ENCODE measurements around the gene GLI1. TPM values are rescaled to one million over a fixed set of nuclear protein-coding genes. Genes with fewer than 3 reads are reported as not detected.
"Not testable (repeated sequence)": the region's sequence is repeated elsewhere in the genome, so short reads cannot be mapped to it uniquely, and the experiment has no call there.

GLI1 gene
- polyA plus RNA-seq, 2 of the 4 experiments (the other 2 are of a cell fraction), result 13.1 to 27.3 TPM

DNA sequence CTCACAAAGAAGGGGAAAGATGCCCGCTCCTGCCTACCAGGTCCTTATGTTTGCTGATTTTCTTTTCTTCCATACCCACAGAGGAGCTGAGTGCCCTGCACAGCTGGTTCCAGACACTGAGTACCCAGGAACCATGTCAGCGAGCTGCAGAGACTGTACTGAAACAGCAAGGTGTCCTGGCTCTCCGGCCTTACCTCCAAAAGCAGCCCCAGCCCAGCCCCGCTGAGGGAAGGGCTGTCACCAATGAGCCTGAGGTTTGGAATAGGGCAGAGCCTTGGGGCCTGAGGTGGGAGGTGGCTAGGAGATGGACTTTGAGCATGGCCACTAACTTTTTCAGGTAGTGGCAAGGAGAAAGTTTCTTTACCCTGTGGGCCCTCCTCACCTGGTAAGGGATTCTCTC is 30.5 kb downstream of the GLI1 start:
- TF ChIP-seq JUN (IDR thresholded peaks at IDR 0.05) (no peak), GATA3 (IDR thresholded peaks at IDR 0.05; ENCODE audit: borderline replicate concordance) (no peak), NFE2L2 (conservative IDR thresholded peaks at IDR 0.05; ENCODE audit: low read length) (no peak), MAZ (IDR thresholded peaks at IDR 0.05; ENCODE audit: borderline replicate concordance, low read depth, low read length) (no peak)
- ATAC-seq, result no peak
- no peak for DNase-seq (ENCODE audit: low read depth in 1 of 2, low spot score in 1 of 2)
- 96% methylated on average over 4 of the region's 4 CpGs for WGBS (ENCODE audit: missing lambda C conversion rate)
- CTCF ChIA-PET, result interaction anchor here (1.6 to 2.4 kb wide), 3 partner anchors 25 to 31 kb away, joined by 4 to 9 read pairs (median 9); partner anchors contain the start of gene GLI1
- POLR2A ChIA-PET, result interaction anchor here (0.5 kb wide), 1 partner anchor 14 kb away, joined by 4 read pairs; no protein-coding TSS in a partner anchor
- peaks cover 12% of the 10 kb centered on the region for H3K4me1 ChIP-seq
- H3K27ac ChIP-seq, result no peak overlapping the region
- H3K4me3 ChIP-seq, result no peak overlapping the region
- peak overlapping the region; percentile 0; the same call in 1 of the 3 replicates for H3K4me2 ChIP-seq
- no peaks in the 10 kb centered on the region for H3K9me3 ChIP-seq
- FAIRE-seq, result no peak

DNA sequence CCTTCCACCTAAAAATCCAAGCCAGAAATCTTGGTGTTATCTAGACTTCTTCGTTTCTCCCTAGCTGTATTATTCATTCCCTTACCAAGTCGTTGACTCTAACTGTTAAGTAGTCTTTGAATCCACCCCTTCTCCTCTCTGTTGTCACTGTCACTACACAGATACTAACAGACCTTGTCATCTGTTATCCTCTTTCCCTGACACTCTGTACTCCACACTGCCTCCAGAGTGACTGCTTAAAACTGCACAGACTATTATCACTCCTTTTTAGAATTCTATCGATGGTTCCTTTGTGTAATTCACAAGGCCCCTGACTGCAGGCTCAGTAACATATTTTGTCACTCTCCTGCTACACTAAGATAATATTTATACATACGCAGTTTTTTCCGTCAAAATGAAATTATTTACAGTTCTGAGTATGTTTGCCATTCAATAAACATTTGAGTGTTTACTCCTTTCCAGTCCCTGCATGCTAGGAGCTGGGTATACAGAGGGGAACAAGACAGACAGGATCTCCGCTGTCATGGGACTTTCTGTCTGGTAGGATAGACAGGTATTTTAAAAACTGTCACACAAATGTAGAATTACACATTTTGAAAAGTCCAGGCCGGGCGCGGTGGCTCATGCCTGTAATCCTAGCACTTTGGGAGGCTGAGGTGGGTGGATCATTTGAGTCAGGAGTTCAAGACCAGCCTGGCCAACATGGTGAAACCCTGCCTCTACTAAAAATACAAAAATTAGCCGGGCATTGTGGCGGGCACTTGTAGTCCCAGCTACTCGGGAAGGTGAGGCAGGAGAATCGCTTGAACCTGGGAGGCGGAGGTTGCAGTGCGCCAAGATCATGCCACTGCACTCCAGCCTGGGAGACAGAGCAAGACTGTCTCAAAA is 32.1 kb downstream of the GLI1 start:
- peak; percentile 23 for FAIRE-seq
- ATAC-seq, result peak; percentile 59 to 78
- H3K4me2 ChIP-seq, result no peak overlapping the region
- POLR2A ChIA-PET, result no interaction called here
- no peaks in the 10 kb centered on the region for H3K9me3 ChIP-seq
- no peak overlapping the region for H3K4me3 ChIP-seq
- CTCF ChIA-PET, result interaction anchor here (0.6 to 2.4 kb wide), 6 partner anchors 13 to 278 kb away, joined by 3 to 9 read pairs (median 4); partner anchors contain the start of gene GLI1
- DNase-seq (ENCODE audit: low read depth in 1 of 2, low spot score in 1 of 2), result peak; percentile 51 to 56
- no peak overlapping the region for H3K27ac ChIP-seq
- WGBS (ENCODE audit: missing lambda C conversion rate), result 84% methylated on average over 15 of the region's 15 CpGs
- TF ChIP-seq ZC3H11A (IDR thresholded peaks at IDR 0.05) (no peak), ELK1 (IDR thresholded peaks at IDR 0.05; ENCODE audit: low read depth, low read length) (no peak)
- peaks cover 12% of the 10 kb centered on the region for H3K4me1 ChIP-seq

GRCh38 chr12:57495051-57495701 is 35.6 kb downstream of the GLI1 start:
- POLR2A ChIA-PET; H3K27ac ChIP-seq; H3K4me3 ChIP-seq; H3K9me3 ChIP-seq; H3K4me1 ChIP-seq; H3K4me2 ChIP-seq; FAIRE-seq; ATAC-seq; DNase-seq (ENCODE audit: low read depth in 1 of 2, low spot score in 1 of 2); CTCF ChIA-PET: not testable (repeated sequence)
- 95% methylated on average over 15 of the region's 48 CpGs for WGBS (ENCODE audit: missing lambda C conversion rate)

DNA sequence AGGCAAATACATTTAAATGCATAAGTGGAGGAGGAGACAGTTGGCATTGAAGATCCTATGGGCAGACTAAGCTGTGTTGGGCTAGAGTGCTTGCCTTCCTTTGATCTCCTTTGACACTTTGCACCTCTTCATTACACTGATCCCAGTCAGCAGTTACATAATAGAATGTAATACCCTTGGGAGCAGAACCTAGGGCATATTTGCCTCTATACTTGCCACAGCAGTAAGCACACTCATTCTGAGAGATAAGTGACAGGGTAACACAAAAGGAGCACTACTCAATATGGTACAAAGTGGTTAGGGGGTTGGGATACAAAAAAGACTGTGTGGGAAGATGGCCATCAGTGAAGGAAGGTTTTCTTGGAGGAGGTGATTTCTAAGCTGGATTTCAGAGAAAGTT is 37.2 kb downstream of the GLI1 start:
- Histone ChIP-seq H3K4me2 (no peak overlapping the region), H3K27ac (no peak overlapping the region), H3K4me3 (no peak overlapping the region), H3K9me3 (no peaks in the 10 kb centered on the region), H3K4me1 (no peaks in the 10 kb centered on the region)
- ATAC-seq (no peak), DNase-seq (ENCODE audit: low read depth in 1 of 2, low spot score in 1 of 2) (no peak), FAIRE-seq (no peak)
- POLR2A ChIA-PET, result no interaction called here
- TF ChIP-seq HOXB5 (CRISPR knock-in tag; IDR thresholded peaks at IDR 0.05) (no peak), E2F6 (IDR thresholded peaks at IDR 0.05; ENCODE audit: borderline replicate concordance, low read depth) (no peak), HOXB13 (CRISPR knock-in tag; IDR thresholded peaks at IDR 0.05; ENCODE audit: low read depth) (no peak), HMGXB4 (CRISPR knock-in tag; IDR thresholded peaks at IDR 0.05; ENCODE audit: borderline replicate concordance) (no peak)
- CTCF ChIA-PET, result interaction anchor here (0.8 to 1.2 kb wide), 6 partner anchors 18 to 71 kb away, joined by 3 read pairs; no protein-coding TSS in a partner anchor
